GM12878 (cell line): ENCODE measurements around the gene LRRC23. TPM values are rescaled to one million over a fixed set of nuclear protein-coding genes. Genes with fewer than 3 reads are reported as not detected.

Experiments
- ATAC-seq: fragments of 200-7000 bp; cut with Tn5 transposase; 3 replicates; pipeline ENCODE4 v1.9.1; 2020; ENCODE audit warnings: mild to moderate bottlenecking, moderate library complexity
- BruUV-seq: library from RNA; stranded (reverse); fragments of 400-500 nt; replicated peaks from 2 replicates; lab custom pipeline; 2021; lab: Mats Ljungman, UMichigan
- CTCF ChIA-PET: fragments of 300-600 bp; sonication (Branson Sonifier 250); formaldehyde crosslinking; extraction: SDS; loops from one replicate; lab custom pipeline; 2021; ENCODE audit warnings: inconsistent platforms; lab: Yijun Ruan, JAX
- POLR2A ChIA-PET: fragments of 350-600 bp; formaldehyde crosslinking; extraction: SDS; loops from one replicate; lab custom pipeline; 2021; ENCODE audit warnings: inconsistent platforms; lab: Charles Lee
- RAD21 ChIA-PET: fragments of 300-600 bp; sonication (Branson Sonifier 250); formaldehyde crosslinking; loops from one replicate; lab custom pipeline; 2023; ENCODE audit warnings: antibody characterized with exemption; ENCODE audit not compliant: unreplicated experiment; lab: Charles Lee
- SMC1A ChIA-PET: fragments of 300-600 bp; sonication (Branson Sonifier 250); formaldehyde crosslinking; loops from one replicate; lab custom pipeline; 2023; ENCODE audit not compliant: unreplicated experiment, uncharacterized antibody; lab: Charles Lee
- DNase-seq: peaks from one replicate; pipeline ENCODE4 v3.0.0-alpha.2; 2011; ENCODE audit warnings: low read depth, low spot score
- FAIRE-seq: peaks from 3 replicates; lab custom pipeline; 2011; peaks lifted over from hg19 to GRCh38; lab: Jason Lieb, UNC
- H2AFZ ChIP-seq: 2 replicates; pipeline ENCODE4 v1.6.0; 2011; ENCODE audit warnings: low read depth, low read length, control low read depth; ENCODE audit not compliant: control insufficient read depth
- H3K27ac ChIP-seq: 2 replicates; pipeline ENCODE4 v1.5.1; 2011; ENCODE audit warnings: control low read depth; ENCODE audit not compliant: control insufficient read depth, insufficient read depth
- H3K27me3 ChIP-seq, 2 experiments: replicated peaks in 1 of 2; 2 replicates each; pipeline versions ENCODE4 v1.6.0 to v1.6.1; 2011; ENCODE audit warnings: low read length in 1 of 2; ENCODE audit not compliant: control insufficient read depth in 2 of 2, insufficient read depth in 2 of 2
- H3K36me3 ChIP-seq, 2 experiments: 2 replicates each; pipeline ENCODE4 v1.5.1; 2011; ENCODE audit warnings: low read length in 1 of 2; ENCODE audit not compliant: control insufficient read depth in 2 of 2, insufficient read depth in 2 of 2
- H3K4me1 ChIP-seq: 2 replicates; pipeline ENCODE4 v1.6.1; 2011; ENCODE audit warnings: mild to moderate bottlenecking, low read length, moderate library complexity, mixed read lengths; ENCODE audit not compliant: control insufficient read depth, insufficient read depth
- H3K4me2 ChIP-seq: 2 replicates; pipeline ENCODE4 v1.6.0; 2011; ENCODE audit warnings: control low read depth; ENCODE audit not compliant: control insufficient read depth, insufficient read depth
- H3K4me3 ChIP-seq: fragments of 200-600 bp; sonication (generic); 2 replicates; pipeline ENCODE4 v1.5.1; 2016
- H3K79me2 ChIP-seq: 2 replicates; pipeline ENCODE4 v1.6.0; 2011; ENCODE audit warnings: low read length; ENCODE audit not compliant: control insufficient read depth, insufficient read depth
- H3K9ac ChIP-seq: 2 replicates; pipeline ENCODE4 v1.8.0; 2011; ENCODE audit warnings: low read length, control low read depth, mixed read lengths; ENCODE audit not compliant: control insufficient read depth, insufficient read depth
- H3K9me3 ChIP-seq: replicated peaks from 3 replicates; pipeline ENCODE4 v1.5.1; 2011; ENCODE audit warnings: mild to moderate bottlenecking, low read length; ENCODE audit not compliant: control insufficient read depth, insufficient read depth
- H4K20me1 ChIP-seq: 2 replicates; pipeline ENCODE4 v1.6.0; 2011; ENCODE audit not compliant: control insufficient read depth, insufficient read depth
- CHD2 ChIP-seq: IDR thresholded peaks from 2 replicates; pipeline ENCODE4 v1.6.1; 2011; ENCODE audit warnings: low read depth, low read length, improper control_type of control experiment, borderline replicate concordance
- CTCF ChIP-seq, 3 experiments: IDR thresholded peaks in 2 of 3; conservative IDR thresholded peaks in 1 of 3; 2 replicates each; pipeline ENCODE4 v1.5.1; 2011; ENCODE audit warnings: low read depth in 3 of 3, low read length in 3 of 3, mild to moderate bottlenecking in 3 of 3, control low read depth in 2 of 3, moderate library complexity in 2 of 3, inconsistent platforms in 1 of 3, mixed read lengths in 1 of 3; ENCODE audit not compliant: control insufficient read depth in 2 of 3, insufficient read depth in 1 of 3; ENCODE audit errors: extremely low read depth in 1 of 3
- GABPA ChIP-seq: IDR thresholded peaks from 2 replicates; pipeline ENCODE4 v1.6.1; 2014; ENCODE audit warnings: antibody characterized with exemption, low read depth, mild to moderate bottlenecking, inconsistent platforms
- IRF5 ChIP-seq: fragments of 450-650 bp; IDR thresholded peaks from 2 replicates; pipeline ENCODE4 v1.6.1; 2017; ENCODE audit warnings: borderline replicate concordance
- MYB ChIP-seq: fragments of 150-350 bp; IDR thresholded peaks from 2 replicates; pipeline ENCODE4 v1.6.1; 2014; ENCODE audit warnings: mild to moderate bottlenecking, low read depth, low read length, borderline replicate concordance
- PAX5 ChIP-seq: IDR thresholded peaks from 2 replicates; pipeline ENCODE4 v1.6.1; 2011; ENCODE audit warnings: low read depth, low read length, borderline replicate concordance
- PBX3 ChIP-seq: IDR thresholded peaks from 2 replicates; pipeline ENCODE4 v1.6.1; 2011; ENCODE audit warnings: mild to moderate bottlenecking, low read depth, low read length, moderate library complexity; ENCODE audit not compliant: insufficient replicate concordance
- RELB ChIP-seq: fragments of 450-650 bp; IDR thresholded peaks from 2 replicates; pipeline ENCODE4 v1.6.1; 2017; ENCODE audit warnings: low read depth, mild to moderate bottlenecking, moderate library complexity
- TCF3 ChIP-seq: IDR thresholded peaks from 2 replicates; pipeline ENCODE4 v1.6.1; 2012; ENCODE audit warnings: low read depth, mild to moderate bottlenecking, low read length, borderline replicate concordance; ENCODE audit not compliant: insufficient read depth
- TCF7 ChIP-seq: IDR thresholded peaks from 2 replicates; pipeline ENCODE4 v1.6.1; 2014; ENCODE audit warnings: antibody characterized with exemption, borderline replicate concordance
- WGBS: methylation state at CpG from one replicate; pipeline ENCODE4 v1.1.6; 2016; ENCODE audit warnings: low lambda C conversion rate; ENCODE audit not compliant: insufficient replicate concordance, insufficient coverage; ENCODE audit errors: missing lambda C conversion rate; 5-methylcytosine and 5-hydroxymethylcytosine counted together
- in situ Hi-C: fragments of 300-500 bp; cut with MboI; formaldehyde crosslinking; loops from 9 replicates; pipeline ENCODE4 v1.14.3; 2018; ENCODE audit warnings: mixed read lengths
- intact Hi-C: fragments of 100-400 bp; cut with micrococcal nuclease; formaldehyde crosslinking; loops from one replicate; pipeline ENCODE4 v1.14.2; 2022; ENCODE audit not compliant: unreplicated experiment
- polyA plus RNA-seq, 11 experiments: library from polyadenylated mRNA; depleted of rRNA in 4 of 11; unstranded in 6 of 11; stranded (reverse) in 5 of 11; fragments of >200 nt; fragmentation: Nextera tagmentation in 4 of 11; fragmentation: Illumina TruSeq in 1 of 11; extraction: Ambion mirVana in 4 of 11; extraction: Trizol in 1 of 11; gene quantifications; 1 replicate in 1 of 11; 2 replicates in 10 of 11; pipeline versions ENCODE4 v1.2.1 to v1.2.3, GENCODE V29; 2011 to 2016; ENCODE audit warnings: inconsistent platforms in 2 of 11, missing spikeins in 2 of 11, low read depth in 1 of 11
- total RNA-seq, 4 experiments: library from RNA; depleted of rRNA in 3 of 4; stranded (reverse); fragments of >200 nt in 3 of 4; fragmentation: Illumina TruSeq in 1 of 4; extraction: Trizol in 1 of 4; gene quantifications; 2 replicates each; pipeline versions ENCODE4 v1.2.1 to v1.2.3, GENCODE V29; 2013 to 2021

LRRC23 gene
- total and polyA plus RNA-seq, 10 of the 15 experiments (the other 5 are each of a cell fraction or from before 2014, with no cell fraction given) = 1.4 to 6.9 (median 3.4) TPM

GRCh38 chr12:6938353-6939190 lies 34.0 kb downstream of the LRRC23 start:
- no peaks in the 10 kb centered on the region for H3K9me3 ChIP-seq
- FAIRE-seq = no peak
- 76% methylated on average over 30 of the region's 32 CpGs for WGBS
- peak overlapping the region; percentile 92 for H3K27ac ChIP-seq
- ChIA-PET SMC1A (interaction anchor here (1.0 to 1.6 kb wide), 6 partner anchors 9 to 71 kb away, joined by 3 to 12 read pairs (median 4); partner anchors contain the start of gene TPI1), RAD21 (interaction anchor here (0.9 to 1.9 kb wide), 9 partner anchors 12 to 87 kb away, joined by 3 to 8 read pairs (median 4); partner anchors contain the start of genes CDCA3 and SPSB2), POLR2A (interaction anchor here (0.9 to 17.8 kb wide), 15 partner anchors 8 to 87 kb away, joined by 3 to 524 read pairs (median 6); partner anchors contain the start of genes ATN1, CDCA3, EMG1 and LPCAT3), CTCF (interaction anchor here (0.7 to 8.6 kb wide), 16 partner anchors 9 to 174 kb away, joined by 3 to 111 read pairs (median 6); partner anchors contain the start of genes C1RL, CDCA3, LPCAT3 and SPSB2)
- no peak for DNase-seq
- H3K9ac ChIP-seq = peak overlapping the region; percentile 96
- peaks cover 11% of the 10 kb centered on the region; the same call in 1 of the 2 replicates for H3K4me1 ChIP-seq
- H3K27me3 ChIP-seq = no peaks in the 10 kb centered on the region
- no peaks in the 10 kb centered on the region for H4K20me1 ChIP-seq
- peaks cover 24% of the 10 kb centered on the region for H3K79me2 ChIP-seq
- H2AFZ ChIP-seq = no peak overlapping the region
- H3K4me3 ChIP-seq = peak overlapping the region; percentile 41
- peaks cover 5 to 6% of the 10 kb centered on the region in 2 experiments; a peak in 3 of 4 replicates for H3K36me3 ChIP-seq
- in situ Hi-C loops = no loop called here
- peak overlapping the region; percentile 86 for H3K4me2 ChIP-seq
- ATAC-seq = no peak
- intact Hi-C loops = loop anchor here (2.0 kb wide), 1 partner anchor 14 kb away; no protein-coding TSS in a partner anchor
- TSS peak; percentile 47 for BruUV-seq
- 0 out of 2 replicates have a peak, but pooled peaks have one; percentile 7 for TF ChIP-seq RELB
- no peak for TF ChIP-seq CTCF (IDR thresholded peaks at IDR 0.05 in 2 of 3, conservative IDR thresholded peaks at IDR 0.05 in 1 of 3; ENCODE audit: control insufficient read depth in 2 of 3, extremely low read depth in 1 of 3, insufficient read depth in 1 of 3, low read depth in 3 of 3, low read length in 3 of 3)
- no peak for TF ChIP-seq TCF3
- 0 out of 2 replicates have a peak, but pooled peaks have one; percentile 13 for TF ChIP-seq CHD2
- TF ChIP-seq PAX5 = no peak
- TF ChIP-seq MYB = no peak
- no peak for TF ChIP-seq TCF7
- TF ChIP-seq GABPA = no peak
- TF ChIP-seq IRF5 = no peak
- TF ChIP-seq PBX3 = no peak
